ENCODE results near the gene LRMDA.
"Not testable (repeated sequence)": the region's sequence is repeated elsewhere in the genome, so short reads cannot be mapped to it uniquely, and the experiment has no call there.

Gene LRMDA

GRCh38 chr10:75509706-75510105, 78.3 kb downstream of the LRMDA start:
- no peak for DNase-seq

- DNase-seq: no peak
Measured at GRCh38 chr10:75511011-75511410, 79.6 kb downstream of the LRMDA start.

GRCh38 chr10:75512203-75512933, 80.9 kb downstream of the LRMDA start:
- DNase-seq: no peak

GRCh38 chr10:75513292-75513885, 82.0 kb downstream of the LRMDA start:
- no peak for DNase-seq

- no peak for DNase-seq
Measured at GRCh38 chr10:75514830-75515229, 83.4 kb downstream of the LRMDA start.

- DNase-seq: not testable (repeated sequence)
Measured at GRCh38 chr10:75516154-75516553, 84.7 kb downstream of the LRMDA start.

- DNase-seq: not testable (repeated sequence)
Measured at GRCh38 chr10:75519213-75519612, 87.8 kb downstream of the LRMDA start.

- not testable (repeated sequence) for DNase-seq
Measured at GRCh38 chr10:75521194-75521829, 89.9 kb downstream of the LRMDA start.

GRCh38 chr10:75525067-75525466, 93.6 kb downstream of the LRMDA start:
- DNase-seq: no peak

- DNase-seq: no peak
Measured at GRCh38 chr10:75525646-75526045, 94.2 kb downstream of the LRMDA start.

- DNase-seq: no peak
Measured at GRCh38 chr10:75527542-75527941, 96.1 kb downstream of the LRMDA start.

GRCh38 chr10:75528392-75528791, 97.0 kb downstream of the LRMDA start:
- no peak for DNase-seq

- no peak for DNase-seq
Measured at GRCh38 chr10:75530299-75530698, 98.9 kb downstream of the LRMDA start.

- no peak for DNase-seq
Measured at GRCh38 chr10:75531571-75532031, 100.2 kb downstream of the LRMDA start.

- no peak for DNase-seq
Measured at GRCh38 chr10:75532253-75532924, 101.0 kb downstream of the LRMDA start.

GRCh38 chr10:75538144-75538543, 106.7 kb downstream of the LRMDA start:
- no peak for DNase-seq

GRCh38 chr10:75538765-75539164, 107.3 kb downstream of the LRMDA start:
- DNase-seq: no peak

- DNase-seq: no peak
Measured at GRCh38 chr10:75540357-75540966, 109.0 kb downstream of the LRMDA start.

- no peak for DNase-seq
Measured at GRCh38 chr10:75540981-75541380, 109.6 kb downstream of the LRMDA start.

- DNase-seq: no peak
Measured at GRCh38 chr10:75541411-75541810, 110.0 kb downstream of the LRMDA start.

- DNase-seq: no peak
Measured at GRCh38 chr10:75542084-75542483, 110.7 kb downstream of the LRMDA start.

GRCh38 chr10:75542906-75543305, 111.5 kb downstream of the LRMDA start:
- DNase-seq: no peak

GRCh38 chr10:75544386-75544785, 113.0 kb downstream of the LRMDA start:
- DNase-seq: no peak
